GM18517 (cell line): ENCODE measurements around the gene SEPHS2.
"Not testable (repeated sequence)": the region's sequence is repeated elsewhere in the genome, so short reads cannot be mapped to it uniquely, and the experiment has no call there.

Source experiments
- ATAC-seq: cut with Tn5 transposase; IDR thresholded peaks from one replicate; pipeline ENCODE4 v1.9.1; 2021; ENCODE audit warnings: mild to moderate bottlenecking, moderate library complexity; ENCODE audit not compliant: unreplicated experiment

Gene SEPHS2

DNA sequence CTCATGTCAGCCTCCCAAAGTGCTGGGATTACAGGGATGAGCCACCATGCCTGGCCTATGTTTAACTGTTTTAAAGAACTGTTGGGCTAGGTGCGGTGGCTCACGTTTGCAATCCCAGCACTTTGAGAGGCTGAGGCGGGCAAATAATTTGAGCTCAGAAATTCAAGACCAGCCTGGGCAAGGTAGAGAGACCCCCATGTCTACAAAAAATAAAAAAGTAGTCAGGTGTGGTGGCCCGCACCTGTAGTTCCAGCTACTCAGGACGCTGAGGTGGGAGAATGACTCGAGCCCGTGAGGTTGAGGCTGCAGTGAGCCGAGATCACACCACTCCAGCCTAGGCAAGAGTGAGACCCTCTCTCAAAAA lies 24.9 kb upstream of the SEPHS2 start:
- no peak for ATAC-seq

DNA sequence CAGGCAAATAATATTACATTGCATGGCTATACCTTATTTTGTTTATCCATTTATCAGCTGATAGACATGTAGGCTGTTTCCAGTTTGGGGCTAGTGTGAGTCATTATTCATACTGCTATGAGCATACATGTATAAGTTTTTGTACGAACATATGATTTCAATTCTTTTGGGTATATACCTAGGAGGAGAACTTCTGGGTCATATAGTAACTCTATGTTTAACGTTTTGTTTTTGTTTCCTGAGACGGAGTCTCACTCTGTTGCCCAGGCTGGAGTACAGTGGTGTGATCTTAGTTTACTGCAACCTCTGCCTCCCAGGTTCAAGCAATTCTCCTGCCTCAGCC lies 24.5 kb upstream of the SEPHS2 start:
- no peak for ATAC-seq

DNA sequence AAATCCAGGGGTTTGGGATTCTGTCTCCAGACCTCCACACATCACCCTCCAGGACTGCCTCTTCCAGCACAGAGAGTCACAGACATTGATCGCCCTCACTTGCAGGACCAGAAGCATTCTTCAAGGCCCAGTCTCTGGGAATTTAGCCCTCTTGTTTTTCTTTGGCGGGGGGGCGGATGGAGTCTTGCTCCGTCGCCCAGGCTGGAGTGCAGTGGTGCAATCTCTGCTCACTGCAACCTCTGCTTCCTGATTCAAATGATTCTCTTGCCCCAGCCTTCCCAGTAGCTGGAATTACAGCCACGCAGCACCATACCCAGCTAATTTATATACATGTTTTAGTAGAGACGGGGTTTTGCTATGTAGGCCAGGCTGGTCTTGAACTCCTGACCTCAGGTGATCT lies 18.4 kb upstream of the SEPHS2 start:
- no peak for ATAC-seq

GRCh38 chr16:30461426-30461825 lies 15.8 kb upstream of the SEPHS2 start:
- ATAC-seq, result not testable (repeated sequence)

DNA sequence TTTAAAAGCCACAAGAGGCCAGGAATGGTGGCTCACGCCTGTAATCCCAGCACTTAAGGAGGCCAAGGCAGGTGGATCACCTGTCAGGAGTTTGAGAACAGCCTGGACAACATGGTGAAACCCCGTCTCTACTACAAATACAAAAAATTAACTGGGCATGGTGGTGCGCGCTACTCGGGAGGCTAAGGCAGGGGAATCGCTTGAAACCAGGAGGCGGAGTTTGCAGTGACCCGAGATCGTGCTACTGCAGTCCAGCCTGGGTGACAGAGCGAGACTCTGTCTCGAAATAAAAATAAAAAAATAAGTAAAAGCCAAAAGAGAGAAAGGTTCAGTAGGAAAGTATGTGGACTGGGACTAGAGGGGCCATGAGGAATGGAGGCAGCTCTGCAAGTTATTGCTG lies 13.8 kb upstream of the SEPHS2 start:
- ATAC-seq, result no peak

- peak; percentile 80 for ATAC-seq
Observed at GRCh38 chr16:30458561-30459394, 13.1 kb upstream of the SEPHS2 start.

GRCh38 chr16:30457743-30458560 lies 12.3 kb upstream of the SEPHS2 start:
- ATAC-seq, result no peak

DNA sequence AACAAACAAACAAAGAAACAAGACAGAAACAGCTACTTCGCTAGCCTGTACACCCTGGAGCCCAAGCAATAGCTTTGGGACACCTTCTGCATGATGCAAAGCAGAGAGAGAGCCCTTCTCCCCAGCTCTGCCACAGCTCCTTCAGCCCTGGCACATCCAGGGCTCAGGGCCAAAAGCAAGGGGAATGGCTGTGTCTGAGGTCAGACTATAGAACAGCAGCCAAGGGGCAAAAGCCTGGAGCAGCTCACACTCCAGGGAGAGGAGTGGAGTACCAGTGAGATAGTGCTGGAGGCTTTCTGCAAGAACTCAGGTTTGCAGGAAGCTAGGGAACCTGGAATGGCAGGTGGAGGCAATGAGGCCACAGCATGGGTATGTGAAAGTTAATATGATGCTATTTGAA lies 11.6 kb upstream of the SEPHS2 start:
- ATAC-seq, result no peak

- ATAC-seq, result no peak
Observed at GRCh38 chr16:30456302-30456701, 10.6 kb upstream of the SEPHS2 start.

DNA sequence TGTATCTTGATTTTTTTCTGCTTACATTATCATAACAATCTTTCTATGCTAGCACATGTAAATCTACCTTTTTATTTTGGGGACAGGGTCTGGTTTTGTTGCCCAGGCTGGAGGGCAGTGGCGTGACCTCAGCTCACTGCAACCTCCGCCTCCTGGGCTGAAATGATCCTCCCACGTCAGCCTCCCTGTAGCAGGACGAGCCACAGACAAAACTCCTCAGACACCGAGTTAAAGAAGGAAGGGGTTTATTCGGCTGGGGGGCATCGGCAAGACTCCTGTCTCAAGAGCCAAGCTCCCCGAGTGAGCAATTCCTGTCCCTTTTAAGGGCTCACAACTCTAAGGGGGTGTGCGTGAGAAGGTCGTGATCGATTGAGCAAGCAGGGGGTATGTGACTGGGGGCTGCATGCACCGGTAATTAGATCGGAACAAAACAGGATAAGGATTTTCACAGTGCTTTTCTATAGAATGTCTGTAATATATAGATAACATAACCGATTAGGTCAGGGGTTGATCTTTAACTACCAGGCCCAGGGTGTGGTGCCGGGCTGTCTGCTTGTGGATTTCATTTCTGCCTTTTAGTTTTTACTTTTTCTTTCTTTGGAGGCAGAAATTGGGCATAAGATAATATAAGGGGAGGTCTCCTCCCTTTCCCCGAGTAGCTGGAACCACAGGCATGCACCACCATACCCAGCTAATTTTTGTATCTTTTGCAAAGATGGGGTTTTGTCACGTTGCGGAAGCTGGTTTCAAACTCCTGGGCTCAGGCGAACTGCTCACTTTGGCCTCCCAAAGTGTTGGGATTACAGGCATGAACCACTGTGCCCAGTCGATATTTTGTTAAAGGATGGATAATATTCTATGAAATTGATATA lies 7.3 kb upstream of the SEPHS2 start:
- not testable (repeated sequence) for ATAC-seq

DNA sequence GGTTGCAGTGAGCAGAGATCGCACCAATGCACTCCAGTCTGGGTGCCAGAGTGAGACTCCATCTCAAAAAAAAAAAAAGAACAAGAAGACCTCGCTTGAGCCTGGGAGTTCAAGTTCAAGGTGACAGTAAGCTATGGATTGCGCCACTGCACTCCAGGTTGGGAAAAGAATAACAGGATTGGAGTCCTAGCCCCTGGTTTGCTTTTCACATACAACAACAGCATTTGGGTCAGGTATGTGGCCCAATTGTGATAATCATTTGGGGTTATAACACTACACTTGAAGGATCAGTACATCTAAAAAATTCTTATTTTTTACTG lies 3.4 kb upstream of the SEPHS2 start:
- ATAC-seq, result no peak

DNA sequence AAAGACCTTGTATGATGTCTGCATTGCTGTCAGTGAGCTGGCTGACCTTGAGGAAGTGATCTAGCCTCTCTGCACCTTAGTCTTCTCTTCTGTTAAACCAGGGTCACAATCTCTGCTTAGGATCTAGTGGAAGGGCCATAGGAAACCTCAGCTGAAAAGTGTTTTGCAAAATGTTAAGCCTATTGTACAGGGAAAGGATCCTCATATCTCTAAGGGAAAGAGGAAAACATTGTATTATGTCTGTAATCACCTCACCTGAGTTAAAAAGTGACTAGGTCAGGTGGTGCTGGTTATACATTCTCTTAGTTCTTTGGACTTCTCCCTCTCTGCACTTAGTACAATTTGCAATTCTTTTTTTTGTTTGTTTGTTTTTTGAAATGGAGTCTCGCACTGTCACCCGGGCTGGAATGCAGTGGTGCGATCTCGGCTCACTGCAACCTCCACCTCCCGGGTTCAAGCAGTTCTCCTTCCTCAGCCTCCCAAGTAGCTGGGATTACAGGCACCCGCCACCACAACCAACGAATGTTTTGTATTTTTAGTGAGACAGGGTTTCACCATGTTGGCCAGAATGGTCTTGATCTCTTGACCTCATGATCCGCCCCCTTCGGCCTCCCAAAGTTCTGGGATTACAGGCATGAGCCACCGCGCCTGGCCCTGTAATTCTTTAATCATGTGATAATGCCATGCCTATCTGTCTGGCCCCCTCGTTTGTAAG lies 2.0 kb upstream of the SEPHS2 start:
- no peak for ATAC-seq

GRCh38 chr16:30446203-30446595 lies 525 bp upstream of the SEPHS2 start:
- ATAC-seq, result no peak

- ATAC-seq, result peak; percentile 13
Observed at GRCh38 chr16:30445149-30445407, 596 bp downstream of the SEPHS2 start.

- no peak for ATAC-seq
Observed at GRCh38 chr16:30444231-30445148, 1.2 kb downstream of the SEPHS2 start.

DNA sequence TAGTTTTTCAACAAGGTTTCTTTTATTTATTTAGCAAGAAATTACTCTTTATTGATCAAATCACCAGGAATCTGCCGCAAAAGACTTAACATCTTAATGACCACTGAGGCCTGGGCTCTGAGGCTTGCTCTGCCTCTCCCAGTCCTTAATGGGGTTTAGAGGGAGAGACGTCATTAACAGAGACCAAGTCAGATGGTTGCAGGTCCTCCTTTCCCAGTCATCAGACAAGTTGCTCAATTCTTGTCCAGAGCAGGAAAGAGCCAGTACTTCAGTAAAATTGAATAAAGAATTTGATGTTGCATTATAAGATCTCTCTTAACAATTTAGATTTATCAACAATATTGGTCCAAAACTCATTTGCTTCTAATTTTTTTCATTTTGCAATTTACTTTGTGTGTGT lies 2.0 kb downstream of the SEPHS2 start:
- ATAC-seq, result no peak

DNA sequence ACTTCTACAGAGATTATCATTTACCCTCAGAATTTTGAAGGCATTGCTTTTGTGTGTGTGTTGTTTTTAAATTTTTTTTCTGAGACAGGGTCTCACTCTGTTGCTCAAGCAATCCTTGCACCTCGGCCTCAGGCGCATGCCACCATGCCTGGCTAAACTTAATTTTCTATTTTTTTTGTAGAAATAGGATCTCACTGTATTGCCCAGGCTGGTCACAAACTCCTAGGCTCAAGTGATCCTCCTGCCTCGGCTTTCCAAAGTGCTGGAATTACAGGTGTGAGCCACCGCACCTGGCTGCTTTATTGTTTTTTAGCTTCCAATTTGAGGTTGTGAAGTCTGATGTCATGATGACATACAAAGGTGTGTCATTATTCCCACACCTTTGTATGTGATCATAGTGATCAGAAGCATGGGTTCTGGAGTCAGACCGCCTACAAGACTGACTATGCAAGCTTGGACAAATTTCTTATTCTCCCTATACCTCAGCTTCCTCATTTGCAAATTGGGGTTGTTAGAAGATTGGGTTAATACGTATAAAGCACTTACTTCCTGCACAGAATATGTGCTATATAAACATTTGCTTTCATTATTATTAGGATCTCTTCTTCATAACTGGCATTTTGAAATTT lies 5.8 kb downstream of the SEPHS2 start:
- ATAC-seq, result no peak

- no peak for ATAC-seq
Observed at GRCh38 chr16:30438835-30439234, 6.8 kb downstream of the SEPHS2 start.

GRCh38 chr16:30437511-30438046 lies 8.1 kb downstream of the SEPHS2 start:
- no peak for ATAC-seq
